ENCODE measurements around the gene TMA7B. TPM values are rescaled to one million over a fixed set of nuclear protein-coding genes. Genes with fewer than 3 reads are reported as not detected.
"Not testable (repeated sequence)": the region's sequence is repeated elsewhere in the genome, so short reads cannot be mapped to it uniquely, and the experiment has no call there.

Gene TMA7B
- total RNA-seq, 1 donor from 2014 or later = not detected

- DNase-seq (ENCODE audit: low read depth) = no peak
Measured at GRCh38 chr22:39979048-39979447, 18.9 kb downstream of the TMA7B start.

GRCh38 chr22:39979458-39979857, 19.3 kb downstream of the TMA7B start:
- no peak for DNase-seq (ENCODE audit: low read depth)

GRCh38 chr22:39980596-39980995, 20.4 kb downstream of the TMA7B start:
- no peak for DNase-seq (ENCODE audit: low read depth)

GRCh38 chr22:39983346-39983745, 23.1 kb downstream of the TMA7B start:
- DNase-seq (ENCODE audit: low read depth) = no peak

- no peak for DNase-seq (ENCODE audit: low read depth)
Measured at GRCh38 chr22:39984006-39984405, 23.8 kb downstream of the TMA7B start.

- DNase-seq (ENCODE audit: low read depth) = no peak
Measured at GRCh38 chr22:39984746-39985145, 24.5 kb downstream of the TMA7B start.

GRCh38 chr22:39985383-39986035, 25.3 kb downstream of the TMA7B start:
- no peak for DNase-seq (ENCODE audit: low read depth)

- DNase-seq (ENCODE audit: low read depth) = no peak
Measured at GRCh38 chr22:39988386-39989114, 28.4 kb downstream of the TMA7B start.

GRCh38 chr22:39989633-39990032, 29.4 kb downstream of the TMA7B start:
- DNase-seq (ENCODE audit: low read depth) = no peak

GRCh38 chr22:39990686-39991085, 30.5 kb downstream of the TMA7B start:
- no peak for DNase-seq (ENCODE audit: low read depth)

- DNase-seq (ENCODE audit: low read depth) = no peak
Measured at GRCh38 chr22:39991159-39991860, 31.1 kb downstream of the TMA7B start.

GRCh38 chr22:39992088-39992826, 32.1 kb downstream of the TMA7B start:
- no peak for DNase-seq (ENCODE audit: low read depth)

- DNase-seq (ENCODE audit: low read depth) = not testable (repeated sequence)
Measured at GRCh38 chr22:39992894-39993293, 32.7 kb downstream of the TMA7B start.

- no peak for DNase-seq (ENCODE audit: low read depth)
Measured at GRCh38 chr22:39994041-39994565, 33.9 kb downstream of the TMA7B start.

GRCh38 chr22:39994566-39995392, 34.6 kb downstream of the TMA7B start, which contains the start of gene FAM83F:
FAM83F (plus strand) TSS chr22:39994954; CDS start chr22:39995043, 89 bp downstream.
- DNase-seq (ENCODE audit: low read depth) = no peak

- DNase-seq (ENCODE audit: low read depth) = no peak
Measured at GRCh38 chr22:39995393-39996252, 35.4 kb downstream of the TMA7B start.

- no peak for DNase-seq (ENCODE audit: low read depth)
Measured at GRCh38 chr22:39996732-39997131, 36.5 kb downstream of the TMA7B start.

GRCh38 chr22:39997421-39997820, 37.2 kb downstream of the TMA7B start:
- no peak for DNase-seq (ENCODE audit: low read depth)
